Activated CD4-positive, alpha-beta T cell treated with anti-CD3 and anti-CD28 coated beads, Interleukin-2, amount 10 ng/mL, durations not matched to agents 24 days and 14 days (primary cell): ENCODE data around the gene RARRES2. TPM values are rescaled to one million over a fixed set of nuclear protein-coding genes. Genes with fewer than 3 reads are reported as not detected.

Source experiments
- DNase-seq: peaks from one replicate; pipeline ENCODE4 v3.0.0; 2022
- H3K27ac Mint-ChIP-seq: one replicate; pipeline ENCODE4 v1.8.0; 2022; ENCODE audit warnings: mild to moderate bottlenecking, mixed read lengths
- H3K27me3 Mint-ChIP-seq: one replicate; pipeline ENCODE4 v1.8.0; 2022; ENCODE audit warnings: mixed read lengths
- H3K36me3 Mint-ChIP-seq: one replicate; pipeline ENCODE4 v1.8.0; 2022; ENCODE audit warnings: low read depth, mild to moderate bottlenecking, mixed read lengths
- H3K4me1 Mint-ChIP-seq: one replicate; pipeline ENCODE4 v1.8.0; 2021; ENCODE audit warnings: mixed read lengths
- H3K4me3 Mint-ChIP-seq: one replicate; pipeline ENCODE4 v1.8.0; 2022; ENCODE audit warnings: mild to moderate bottlenecking, moderate library complexity, mixed read lengths
- H3K9me3 Mint-ChIP-seq: one replicate; pipeline ENCODE4 v1.8.0; 2021; ENCODE audit warnings: mixed read lengths
- intact Hi-C: fragments of 100-400 bp; cut with micrococcal nuclease; formaldehyde crosslinking; loops from one replicate; pipeline ENCODE4 v1.15.1; 2023
- total RNA-seq: library from RNA; stranded (reverse); gene quantifications from 2 replicates; pipeline ENCODE4 v1.2.3, GENCODE V29; 2022

The RARRES2 gene
- total RNA-seq, 1 donor from 2014 or later, result not detected

DNA sequence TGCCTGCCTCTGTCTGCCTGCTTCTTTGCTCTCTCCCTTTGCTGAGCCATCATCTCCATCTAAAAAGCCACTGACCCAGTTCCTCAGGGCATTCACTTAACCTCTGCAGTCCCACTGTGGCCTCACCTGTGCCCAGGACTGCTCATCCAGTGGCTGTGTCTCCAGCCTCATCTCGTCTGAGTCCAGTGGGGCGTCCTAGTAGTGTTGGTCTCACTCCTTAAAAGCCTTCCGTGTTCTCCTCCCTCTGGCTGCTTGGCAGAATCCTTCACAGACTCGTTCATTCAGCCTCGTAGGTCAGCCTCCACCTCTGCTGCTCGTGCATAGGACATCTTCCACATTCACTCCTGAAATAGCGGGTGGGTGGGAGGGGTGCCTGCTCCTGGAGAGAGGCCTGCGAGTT, 7.3 kb downstream of the RARRES2 start:
- Mint-ChIP-seq H3K4me1 (no peaks in the 10 kb centered on the region), H3K36me3 (peaks cover 12% of the 10 kb centered on the region), H3K27me3 (no peaks in the 10 kb centered on the region), H3K4me3 (no peak overlapping the region), H3K9me3 (no peaks in the 10 kb centered on the region), H3K27ac (no peak overlapping the region)
- intact Hi-C loops, result no loop called here
- no peak for DNase-seq

DNA sequence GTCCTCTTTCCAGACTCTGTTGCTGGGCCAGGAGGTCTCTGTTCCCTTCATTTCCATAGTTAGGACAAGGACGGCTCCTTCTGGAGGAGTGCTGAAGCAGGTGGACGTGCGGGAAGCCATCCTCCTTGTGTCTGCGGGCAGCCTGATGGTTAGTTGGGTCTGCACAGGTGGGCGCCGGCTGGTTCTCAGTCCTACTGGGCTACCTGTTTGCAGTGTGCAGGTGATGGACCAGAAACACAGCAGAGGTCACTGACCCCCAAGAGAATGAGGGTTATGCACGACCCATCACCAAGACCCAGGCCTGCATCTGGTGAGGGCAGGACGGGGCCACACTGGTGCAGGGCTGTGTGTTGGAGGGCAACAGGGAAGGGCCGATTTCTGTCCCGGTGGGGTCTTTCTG, 7.8 kb downstream of the RARRES2 start:
- Mint-ChIP-seq H3K4me3 (no peak overlapping the region), H3K27ac (no peak overlapping the region), H3K36me3 (peaks cover 16% of the 10 kb centered on the region), H3K4me1 (no peaks in the 10 kb centered on the region), H3K9me3 (no peaks in the 10 kb centered on the region), H3K27me3 (no peaks in the 10 kb centered on the region)
- intact Hi-C loops, result no loop called here
- DNase-seq, result no peak

DNA sequence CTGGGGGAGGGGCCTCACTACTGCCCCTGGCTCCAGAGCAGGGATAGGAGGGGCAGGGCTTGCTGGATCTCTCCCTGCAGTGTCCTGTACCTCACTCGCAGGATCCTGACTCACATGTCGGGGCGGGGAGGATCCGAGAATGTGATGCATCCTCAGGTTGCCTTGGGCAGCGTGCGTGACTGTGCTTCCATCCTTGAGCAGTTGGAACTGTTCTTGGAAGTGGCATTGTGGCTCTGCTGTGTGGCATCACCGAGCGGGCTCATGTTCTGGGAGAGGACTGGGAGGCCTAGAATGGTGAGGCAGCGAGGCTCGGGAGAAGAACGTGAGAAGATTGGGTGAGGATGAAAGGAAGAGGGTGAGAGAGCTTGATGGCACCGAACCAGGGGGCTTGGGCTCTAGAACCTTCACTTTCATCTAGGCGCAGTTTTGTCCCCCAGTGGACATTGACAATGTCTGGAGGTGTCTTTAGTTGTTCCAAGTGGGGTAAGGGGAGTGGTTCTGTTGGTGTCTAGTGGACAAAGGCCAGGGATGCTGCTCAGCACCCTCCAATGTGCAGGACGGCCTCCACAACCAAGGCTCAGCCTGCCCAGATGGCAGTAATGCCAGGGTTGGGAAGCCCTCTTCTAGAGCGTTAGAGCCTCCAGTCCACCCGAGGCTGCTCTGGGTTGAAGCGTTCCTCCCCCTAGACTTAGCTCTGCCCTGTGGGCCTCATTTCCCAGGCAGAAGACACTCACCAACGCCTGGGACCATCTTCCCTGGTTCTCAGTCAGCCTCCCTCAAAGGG, 8.4 kb downstream of the RARRES2 start:
- H3K27me3 Mint-ChIP-seq, result no peaks in the 10 kb centered on the region
- H3K4me1 Mint-ChIP-seq, result no peaks in the 10 kb centered on the region
- intact Hi-C loops, result no loop called here
- H3K36me3 Mint-ChIP-seq, result peaks cover 19% of the 10 kb centered on the region
- H3K4me3 Mint-ChIP-seq, result no peak overlapping the region
- no peak for DNase-seq
- H3K27ac Mint-ChIP-seq, result no peak overlapping the region
- no peaks in the 10 kb centered on the region for H3K9me3 Mint-ChIP-seq

DNA sequence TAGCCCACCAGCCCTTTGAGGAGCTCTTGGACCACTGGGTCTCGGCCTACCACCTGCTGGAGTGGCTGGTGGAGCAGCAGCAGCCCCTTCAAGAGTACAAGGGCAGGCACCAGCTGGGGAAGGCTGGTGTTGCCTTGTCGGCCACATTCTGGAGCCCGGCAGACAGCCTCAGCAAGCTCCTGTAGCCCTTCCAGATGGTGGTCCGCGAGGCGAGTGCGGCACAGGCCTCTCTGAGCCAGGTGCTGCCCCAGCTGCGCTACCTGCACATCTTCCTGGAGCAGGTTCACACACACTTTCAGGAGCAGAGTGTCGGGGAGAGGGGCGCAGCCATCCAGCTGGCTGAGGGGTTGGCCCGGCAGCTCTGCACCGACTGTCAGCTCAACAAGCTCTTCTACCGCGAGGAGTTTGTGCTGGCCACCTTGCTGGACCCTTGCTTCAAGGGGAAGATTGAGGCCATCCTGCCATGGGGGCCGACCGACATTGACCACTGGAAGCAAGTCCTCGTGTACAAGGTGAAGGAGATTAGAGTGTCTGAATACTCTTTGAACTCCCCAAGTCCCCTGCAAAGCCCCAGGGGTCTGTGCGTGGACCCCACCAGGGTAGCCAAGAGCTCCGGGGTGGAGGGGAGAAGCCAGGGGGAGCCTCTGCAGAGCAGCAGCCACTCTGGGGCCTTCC, 11.1 kb downstream of the RARRES2 start:
- Mint-ChIP-seq H3K36me3 (peaks cover 35% of the 10 kb centered on the region), H3K27me3 (no peaks in the 10 kb centered on the region), H3K9me3 (no peaks in the 10 kb centered on the region), H3K4me3 (no peak overlapping the region), H3K27ac (no peak overlapping the region), H3K4me1 (peaks cover 6% of the 10 kb centered on the region)
- DNase-seq, result no peak
- intact Hi-C loops, result no loop called here

DNA sequence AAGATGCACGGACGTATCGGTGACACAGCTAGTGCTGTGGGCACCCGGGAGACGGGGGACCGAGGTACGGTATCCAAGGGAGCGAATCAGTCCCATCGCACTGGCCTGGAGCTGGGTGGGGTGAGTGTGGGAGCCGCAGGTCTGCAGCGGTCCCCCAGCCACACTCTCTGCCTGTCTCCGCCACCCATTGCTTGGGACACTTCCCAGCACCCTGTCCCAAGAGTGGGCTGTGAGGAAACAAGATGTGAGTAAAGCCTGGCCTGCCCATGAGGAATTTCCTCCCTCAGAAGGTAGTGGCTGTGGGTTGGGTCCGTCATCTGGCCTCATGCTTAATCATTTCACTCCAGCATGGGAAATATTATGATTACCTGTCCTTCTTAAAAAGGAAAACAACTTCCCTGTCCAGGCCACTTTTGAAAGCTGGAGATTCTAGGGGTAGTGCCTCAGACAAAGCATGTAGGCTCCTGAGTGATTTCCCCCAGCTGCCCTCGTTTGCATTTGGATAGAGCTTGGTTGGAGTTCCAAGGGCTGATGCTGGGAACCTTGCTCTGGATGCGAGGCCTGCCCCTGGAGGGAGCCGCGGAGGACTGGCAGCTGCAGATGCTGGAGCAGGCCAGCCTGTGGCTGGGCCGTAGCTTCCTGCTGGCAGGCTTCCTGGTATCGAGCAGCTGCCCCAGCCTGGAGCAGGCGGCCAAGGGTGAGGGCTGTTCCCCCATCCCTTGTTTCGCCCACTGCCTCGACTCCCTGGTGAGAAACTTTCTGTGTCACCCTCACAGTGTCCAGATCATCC, 11.9 kb downstream of the RARRES2 start:
- Mint-ChIP-seq H3K4me1 (peaks cover 14% of the 10 kb centered on the region), H3K27me3 (no peaks in the 10 kb centered on the region), H3K4me3 (no peak overlapping the region), H3K9me3 (no peaks in the 10 kb centered on the region), H3K27ac (no peak overlapping the region), H3K36me3 (peaks cover 42% of the 10 kb centered on the region)
- intact Hi-C loops, result loop anchor here (10.0 kb wide), 1 partner anchor 835 kb away; the partner anchor contains the start of gene ZNF746
- DNase-seq, result no peak

DNA sequence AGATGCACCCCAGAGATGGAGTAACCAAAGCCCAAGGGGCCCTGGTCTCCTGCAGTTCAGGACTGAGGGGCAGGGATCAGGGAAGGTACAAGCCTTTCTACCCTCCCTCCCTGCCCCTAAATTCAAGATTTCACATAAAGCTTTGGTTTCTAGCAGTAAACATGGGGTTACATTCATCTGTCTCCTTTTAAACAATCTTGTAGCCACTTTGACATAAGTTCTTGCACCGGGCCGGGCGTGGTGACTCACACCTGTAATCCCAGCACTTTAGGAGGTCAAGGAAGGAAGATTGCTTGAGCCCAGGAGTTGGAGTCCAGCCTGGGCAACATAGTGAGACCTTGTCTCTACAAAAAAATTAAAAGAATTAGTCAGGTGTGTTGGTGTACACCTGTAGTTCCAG, 14.1 kb downstream of the RARRES2 start:
- peaks cover 30% of the 10 kb centered on the region for H3K4me1 Mint-ChIP-seq
- no peaks in the 10 kb centered on the region for H3K9me3 Mint-ChIP-seq
- H3K4me3 Mint-ChIP-seq, result no peak overlapping the region
- intact Hi-C loops, result loop anchor here (10.0 kb wide), 1 partner anchor 833 kb away; the partner anchor contains the start of gene ZNF746
- peaks cover 48% of the 10 kb centered on the region for H3K36me3 Mint-ChIP-seq
- H3K27ac Mint-ChIP-seq, result no peak overlapping the region
- no peaks in the 10 kb centered on the region for H3K27me3 Mint-ChIP-seq
- DNase-seq, result no peak

DNA sequence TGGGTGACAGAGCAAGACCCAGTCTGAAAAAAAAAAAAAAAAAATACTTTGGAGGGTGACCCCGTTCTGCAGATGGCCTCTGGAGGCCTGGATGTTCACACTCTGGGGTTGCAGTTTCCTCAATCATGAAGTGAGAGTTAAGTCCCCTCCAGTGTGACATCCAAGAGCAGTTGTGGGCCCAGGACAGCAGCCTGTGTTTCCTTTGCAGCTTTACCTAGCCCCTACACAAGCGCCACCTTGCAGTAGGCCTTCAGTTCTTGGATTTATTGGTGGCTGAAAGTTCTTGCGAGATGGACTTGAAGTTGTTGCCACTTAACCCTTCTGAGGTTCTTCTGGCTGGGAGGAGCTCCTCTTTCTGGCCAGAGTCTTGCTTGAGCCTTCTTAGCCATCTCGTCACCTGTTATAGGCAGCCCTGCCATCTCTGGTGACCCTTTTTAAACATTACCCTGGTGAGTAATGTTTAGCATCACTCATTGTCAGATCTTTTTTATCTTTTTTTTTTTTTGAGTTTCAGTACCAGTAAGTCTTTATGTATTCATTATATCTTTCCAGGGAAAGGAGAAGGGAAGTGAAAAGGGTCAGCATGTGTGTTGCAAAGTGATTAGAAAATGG, 14.7 kb downstream of the RARRES2 start:
- Mint-ChIP-seq H3K27ac (no peak overlapping the region), H3K9me3 (no peaks in the 10 kb centered on the region), H3K36me3 (peaks cover 48% of the 10 kb centered on the region), H3K27me3 (no peaks in the 10 kb centered on the region), H3K4me3 (no peak overlapping the region), H3K4me1 (peaks cover 35% of the 10 kb centered on the region)
- intact Hi-C loops, result loop anchor here (10.0 kb wide), 1 partner anchor 832 kb away; the partner anchor contains the start of gene ZNF746
- DNase-seq, result no peak

DNA sequence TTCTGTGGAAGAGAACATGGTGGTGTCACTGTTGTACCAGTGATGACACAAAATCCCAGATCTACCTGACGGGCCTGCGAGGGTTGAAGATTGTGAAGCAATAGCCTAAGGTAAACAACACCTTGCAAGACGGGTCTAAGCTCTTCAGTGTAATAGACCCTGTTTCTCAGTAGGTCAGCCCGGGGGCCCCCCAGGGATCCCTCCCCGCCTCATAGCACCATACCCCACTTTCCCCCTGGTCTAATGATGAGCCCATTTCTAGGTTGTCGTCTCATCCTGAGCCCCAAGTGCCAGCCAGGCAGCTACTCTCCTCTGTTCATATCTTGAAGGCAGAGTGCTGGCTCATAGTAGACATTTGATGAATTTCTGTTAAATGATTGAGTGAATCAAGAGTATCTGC, 15.5 kb downstream of the RARRES2 start:
- no peak for DNase-seq
- no peaks in the 10 kb centered on the region for H3K9me3 Mint-ChIP-seq
- peaks cover 41% of the 10 kb centered on the region for H3K4me1 Mint-ChIP-seq
- no peak overlapping the region for H3K4me3 Mint-ChIP-seq
- H3K27me3 Mint-ChIP-seq, result no peaks in the 10 kb centered on the region
- H3K36me3 Mint-ChIP-seq, result peaks cover 44% of the 10 kb centered on the region
- intact Hi-C loops, result loop anchor here (10.0 kb wide), 1 partner anchor 831 kb away; the partner anchor contains the start of gene ZNF746
- peak overlapping the region; percentile 32 for H3K27ac Mint-ChIP-seq

DNA sequence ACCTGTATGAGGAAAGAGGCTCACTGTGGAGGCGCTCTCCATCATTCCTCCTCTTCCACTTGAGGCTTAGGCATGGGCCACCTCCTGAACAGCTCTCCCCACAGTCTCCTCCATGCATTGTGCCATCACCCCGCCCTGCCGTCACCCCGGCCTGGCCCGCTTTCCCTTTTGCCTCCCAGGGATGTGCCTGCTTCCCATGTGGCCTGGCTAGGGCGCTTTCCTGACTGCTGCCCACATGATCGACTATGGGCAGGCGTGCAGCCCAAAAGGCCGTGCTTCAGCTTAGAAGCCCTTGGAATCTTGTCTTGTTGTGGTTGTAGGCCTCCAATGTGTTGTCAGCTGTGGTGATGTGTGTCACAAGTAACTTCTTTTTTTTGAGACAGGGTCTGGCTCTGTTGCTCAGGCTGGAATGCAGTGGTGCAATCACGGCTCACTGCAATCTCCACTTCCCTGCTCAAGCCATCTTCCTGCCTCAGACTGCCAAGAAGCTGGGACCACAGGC, 16.3 kb downstream of the RARRES2 start:
- intact Hi-C loops, result loop anchor here (10.0 kb wide), 1 partner anchor 830 kb away; the partner anchor contains the start of gene ZNF746
- Mint-ChIP-seq H3K27me3 (no peaks in the 10 kb centered on the region), H3K36me3 (peaks cover 47% of the 10 kb centered on the region), H3K4me1 (peaks cover 45% of the 10 kb centered on the region), H3K9me3 (no peaks in the 10 kb centered on the region), H3K27ac (peak overlapping the region; percentile 100), H3K4me3 (peak overlapping the region; percentile 99)
- DNase-seq, result no peak

DNA sequence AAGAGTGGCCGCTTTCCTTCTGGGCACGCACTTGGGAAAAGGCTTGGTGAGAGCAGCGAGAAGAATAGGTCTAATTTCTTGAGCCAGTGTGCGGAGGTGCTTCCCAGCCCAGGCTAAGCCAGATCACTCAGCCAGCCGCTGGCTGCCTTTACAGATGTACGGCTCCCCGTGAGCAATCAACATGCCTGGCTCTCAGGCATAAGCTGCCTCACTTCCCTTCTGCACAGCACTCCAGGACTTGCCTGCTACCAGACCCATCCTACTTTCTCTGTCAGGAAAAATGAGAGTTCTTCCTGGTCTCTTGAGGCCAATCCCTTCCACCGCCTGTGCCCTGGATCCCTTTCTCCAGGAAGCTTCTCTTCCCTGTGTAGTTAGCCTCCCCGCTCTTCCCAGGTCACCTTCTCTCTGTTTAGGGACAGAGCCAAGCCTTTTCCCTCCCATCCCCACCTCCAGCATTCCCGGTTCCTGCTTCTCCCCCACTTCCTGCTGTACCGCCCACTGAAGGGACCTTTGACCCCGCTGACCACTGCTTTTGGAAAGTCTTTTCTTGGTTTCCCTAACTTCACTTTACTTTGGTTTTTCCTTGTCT, 17.0 kb downstream of the RARRES2 start:
- intact Hi-C loops, result loop anchor here (5.0 to 10.0 kb wide), 2 partner anchors 37 to 830 kb away; partner anchors contain the start of gene ZNF746
- DNase-seq, result peak; percentile 62
- no peaks in the 10 kb centered on the region for H3K27me3 Mint-ChIP-seq

DNA sequence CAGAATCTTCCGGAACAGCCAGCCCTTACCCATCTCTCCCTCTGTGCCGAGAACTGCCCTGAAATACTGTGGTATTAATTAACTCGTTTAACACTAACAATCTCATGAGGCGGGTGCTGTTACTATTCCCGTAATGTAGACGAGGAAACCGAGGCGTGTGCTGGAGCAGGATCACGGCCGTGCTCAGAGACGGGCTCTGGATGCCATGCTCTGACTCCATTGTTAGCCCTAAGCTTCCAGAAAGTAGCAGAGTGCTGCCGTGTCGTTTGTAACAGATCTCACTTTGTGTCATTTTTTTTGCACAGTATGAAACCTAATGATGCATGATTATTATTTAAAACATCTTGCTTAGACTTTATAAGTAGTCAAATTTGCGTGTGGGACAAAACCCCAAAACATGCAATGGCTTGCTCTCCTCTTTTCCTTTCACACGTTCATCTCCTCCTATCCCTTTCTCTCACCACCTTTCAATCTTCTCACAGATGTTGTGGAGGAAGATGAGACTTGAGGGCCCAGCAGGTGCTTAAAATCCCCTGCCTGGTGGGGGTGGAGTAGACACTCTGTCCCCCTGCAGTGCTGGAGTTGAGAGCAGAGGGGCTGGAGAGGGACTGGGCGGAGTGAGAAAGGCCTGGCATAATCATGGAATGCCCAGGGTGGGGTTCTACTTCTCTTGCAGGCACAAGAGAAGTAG, 17.6 kb downstream of the RARRES2 start:
- intact Hi-C loops, result loop anchor here (1.0 to 10.0 kb wide), 5 partner anchors 37 to 829 kb away; partner anchors contain the start of genes REPIN1, ZNF746 and ZNF775
- H3K27ac Mint-ChIP-seq, result peak overlapping the region; percentile 100
- peak overlapping the region; percentile 99 for H3K4me3 Mint-ChIP-seq
- no peak for DNase-seq
- no peaks in the 10 kb centered on the region for H3K9me3 Mint-ChIP-seq
- H3K27me3 Mint-ChIP-seq, result no peaks in the 10 kb centered on the region
- peaks cover 49% of the 10 kb centered on the region for H3K4me1 Mint-ChIP-seq
- H3K36me3 Mint-ChIP-seq, result peaks cover 47% of the 10 kb centered on the region

More for the DNA sequence above, 17.0 kb downstream of the RARRES2 start:
- Mint-ChIP-seq H3K36me3 (peaks cover 51% of the 10 kb centered on the region), H3K27ac (peak overlapping the region; percentile 100), H3K9me3 (no peaks in the 10 kb centered on the region), H3K4me3 (peak overlapping the region; percentile 99), H3K4me1 (peaks cover 49% of the 10 kb centered on the region)
